Trophoblast cell (in vitro differentiated cells and primary cell): Measurements from ENCODE around the gene KHDC1.

Source experiments
- DNase-seq, 2 donors: peaks; one replicate each; pipeline ENCODE4 v3.0.0-alpha.2; 2016
- H2AFZ ChIP-seq: 2 replicates; pipeline ENCODE4 v1.6.1; 2013; ENCODE audit warnings: low read length, moderate library complexity, mild to moderate bottlenecking; ENCODE audit not compliant: insufficient read depth, poor library complexity
- H2AK5ac ChIP-seq: 2 replicates; pipeline ENCODE4 v1.6.1; 2013; ENCODE audit warnings: mild to moderate bottlenecking, low read length
- H2BK120ac ChIP-seq: 2 replicates; pipeline ENCODE4 v1.6.1; 2013; ENCODE audit warnings: low read length, mild to moderate bottlenecking, moderate library complexity; ENCODE audit not compliant: insufficient read depth, poor library complexity
- H2BK12ac ChIP-seq: 2 replicates; pipeline ENCODE4 v1.6.1; 2013; ENCODE audit warnings: mild to moderate bottlenecking, low read length, moderate library complexity
- H2BK5ac ChIP-seq: 2 replicates; pipeline ENCODE4 v1.6.1; 2013; ENCODE audit warnings: low read length, low read depth, moderate library complexity, mild to moderate bottlenecking; ENCODE audit not compliant: poor library complexity
- H3K14ac ChIP-seq: 2 replicates; pipeline ENCODE4 v1.6.1; 2013; ENCODE audit warnings: mild to moderate bottlenecking, low read length
- H3K18ac ChIP-seq: 2 replicates; pipeline ENCODE4 v1.6.1; 2013; ENCODE audit warnings: mild to moderate bottlenecking, low read length
- H3K23ac ChIP-seq: 2 replicates; pipeline ENCODE4 v1.6.1; 2013; ENCODE audit warnings: low read length
- H3K27ac ChIP-seq: 2 replicates; pipeline ENCODE4 v1.5.1; 2013; ENCODE audit warnings: low read depth, mild to moderate bottlenecking, inconsistent platforms, low read length, moderate library complexity
- H3K27me3 ChIP-seq: 2 replicates; pipeline ENCODE4 v1.6.1; 2013; ENCODE audit warnings: inconsistent platforms, mild to moderate bottlenecking, low read length, moderate library complexity; ENCODE audit not compliant: insufficient read depth
- H3K36me3 ChIP-seq, 2 experiments: 1 replicate in 1 of 2; 2 replicates in 1 of 2; pipeline ENCODE4 v1.6.1; 2013; ENCODE audit warnings: low read length in 2 of 2, mild to moderate bottlenecking in 2 of 2, moderate library complexity in 1 of 2; ENCODE audit not compliant: insufficient read depth in 2 of 2, control insufficient read depth in 1 of 2
- H3K4ac ChIP-seq: 2 replicates; pipeline ENCODE4 v1.6.1; 2013; ENCODE audit warnings: low read depth, mild to moderate bottlenecking, low read length, moderate library complexity
- H3K4me1 ChIP-seq, 2 experiments: 1 replicate in 1 of 2; 2 replicates in 1 of 2; pipeline ENCODE4 v1.6.1; 2013; ENCODE audit warnings: low read length in 2 of 2, mild to moderate bottlenecking in 2 of 2, moderate library complexity in 1 of 2; ENCODE audit not compliant: insufficient read depth in 2 of 2, control insufficient read depth in 1 of 2
- H3K4me2 ChIP-seq: 2 replicates; pipeline ENCODE4 v1.6.1; 2013; ENCODE audit warnings: inconsistent platforms, mild to moderate bottlenecking, low read length, moderate library complexity
- H3K4me3 ChIP-seq: 2 replicates; pipeline ENCODE4 v1.5.1; 2013; ENCODE audit warnings: mild to moderate bottlenecking, low read depth, low read length, inconsistent platforms
- H3K79me1 ChIP-seq: one replicate; pipeline ENCODE4 v1.6.1; 2013; ENCODE audit warnings: low read length
- H3K79me2 ChIP-seq: 2 replicates; pipeline ENCODE4 v1.6.1; 2013; ENCODE audit warnings: low read length, mild to moderate bottlenecking; ENCODE audit not compliant: control insufficient read depth, insufficient read depth, poor library complexity
- H3K9ac ChIP-seq: 2 replicates; pipeline ENCODE4 v1.6.1; 2013; ENCODE audit warnings: mild to moderate bottlenecking, low read length
- H3K9me3 ChIP-seq: 2 replicates; pipeline ENCODE4 v1.6.1; 2013; ENCODE audit warnings: low read depth, mild to moderate bottlenecking, control low read depth, inconsistent platforms, low read length; ENCODE audit not compliant: insufficient read depth
- H4K12ac ChIP-seq: 2 replicates; pipeline ENCODE4 v1.6.1; 2013; ENCODE audit warnings: low read depth, mild to moderate bottlenecking, low read length, moderate library complexity
- H4K8ac ChIP-seq: 2 replicates; pipeline ENCODE4 v1.6.1; 2013; ENCODE audit warnings: low read depth, mild to moderate bottlenecking, low read length, moderate library complexity
- H4K91ac ChIP-seq: one replicate; pipeline ENCODE4 v1.6.1; 2013; ENCODE audit warnings: low read depth, mild to moderate bottlenecking, low read length, moderate library complexity
- WGBS: extraction: QIAGEN DNeasy Blood & Tissue Kit; methylation state at CpG from one replicate; pipeline ENCODE4 v1.1.7; 2013; ENCODE audit warnings: missing lambda C conversion rate; ENCODE audit not compliant: insufficient read length, insufficient coverage; ENCODE audit errors: extremely low coverage; 5-methylcytosine and 5-hydroxymethylcytosine counted together

Gene KHDC1

DNA sequence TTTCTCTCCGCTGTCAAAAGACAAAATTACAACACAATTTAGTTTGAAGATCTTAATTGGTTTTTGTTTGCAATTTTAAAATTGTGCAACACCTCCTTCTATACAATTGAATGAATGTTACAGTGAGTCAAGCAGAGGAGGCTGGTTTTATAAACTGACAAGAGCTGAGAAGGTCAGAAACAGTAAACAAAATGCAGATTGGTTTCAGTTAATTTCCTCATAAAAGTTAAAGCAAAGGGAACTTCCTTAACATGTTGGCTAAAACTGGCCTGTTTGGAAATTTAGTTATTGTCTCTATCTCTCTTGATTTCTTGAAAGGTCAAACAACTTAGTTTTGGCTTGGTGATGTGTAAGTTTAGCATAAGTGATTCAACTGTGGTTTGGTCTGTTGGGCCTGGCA lies 59.9 kb downstream of the KHDC1 start:
- H3K4me2 ChIP-seq, result no peak overlapping the region
- peak in 1 of 2 donors; percentile 17 for DNase-seq

DNA sequence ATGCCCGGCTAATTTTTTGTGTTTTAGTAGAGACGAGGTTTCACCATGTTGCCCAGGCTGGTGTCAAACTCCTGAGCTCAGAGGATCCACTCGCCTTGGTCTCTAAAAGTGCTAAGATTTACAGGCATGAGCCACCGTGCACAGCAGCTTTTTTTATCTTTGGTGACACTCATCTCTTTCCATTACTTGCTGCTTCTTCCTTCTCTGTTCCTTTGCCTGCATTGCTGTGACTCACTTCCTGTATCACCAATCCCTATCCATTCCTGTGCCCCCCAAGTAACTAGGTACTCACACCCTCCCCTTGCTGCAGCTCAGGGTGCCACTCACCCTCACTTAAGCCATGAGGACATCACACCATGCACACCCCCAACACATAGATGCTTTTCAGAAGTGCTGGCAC lies 62.3 kb downstream of the KHDC1 start:
- no peaks in the 10 kb centered on the region for H3K79me2 ChIP-seq
- no peak overlapping the region for H2BK5ac ChIP-seq
- H3K4me3 ChIP-seq, result no peak overlapping the region
- H3K79me1 ChIP-seq, result no peaks in the 10 kb centered on the region
- no peaks in the 10 kb centered on the region for H3K4me1 ChIP-seq
- no peak overlapping the region for H4K8ac ChIP-seq
- DNase-seq, result no peak
- H4K12ac ChIP-seq, result no peak overlapping the region
- H3K4me2 ChIP-seq, result no peak overlapping the region
- H3K23ac ChIP-seq, result no peak overlapping the region
- no CpG with 5 or more reads among the region's 4 CpGs for WGBS
- H3K9ac ChIP-seq, result no peak overlapping the region
- H3K9me3 ChIP-seq, result no peaks in the 10 kb centered on the region
- H2BK12ac ChIP-seq, result no peak overlapping the region
- H2AK5ac ChIP-seq, result no peak overlapping the region
- H2BK120ac ChIP-seq, result no peak overlapping the region
- H3K27ac ChIP-seq, result no peak overlapping the region
- H3K27me3 ChIP-seq, result no peaks in the 10 kb centered on the region
- no peak overlapping the region for H2AFZ ChIP-seq
- H3K4ac ChIP-seq, result no peak overlapping the region
- no peaks in the 10 kb centered on the region for H3K36me3 ChIP-seq
- H3K18ac ChIP-seq, result no peak overlapping the region
- H3K14ac ChIP-seq, result no peak overlapping the region
- H4K91ac ChIP-seq, result no peak overlapping the region

More for the DNA sequence above, 59.9 kb downstream of the KHDC1 start:
- H3K36me3 ChIP-seq, result no peaks in the 10 kb centered on the region
- H2AFZ ChIP-seq, result no peak overlapping the region
- H3K79me1 ChIP-seq, result no peaks in the 10 kb centered on the region
- H4K91ac ChIP-seq, result no peak overlapping the region
- H2BK120ac ChIP-seq, result no peak overlapping the region
- no peak overlapping the region for H4K12ac ChIP-seq
- no peak overlapping the region for H3K4ac ChIP-seq
- H2AK5ac ChIP-seq, result no peak overlapping the region
- no peaks in the 10 kb centered on the region for H3K27me3 ChIP-seq
- no peak overlapping the region for H3K27ac ChIP-seq
- no peak overlapping the region for H3K23ac ChIP-seq
- no peak overlapping the region for H3K14ac ChIP-seq
- no peak overlapping the region for H3K4me3 ChIP-seq
- H2BK5ac ChIP-seq, result no peak overlapping the region
- H3K4me1 ChIP-seq, result no peaks in the 10 kb centered on the region
- no peak overlapping the region for H4K8ac ChIP-seq
- H3K79me2 ChIP-seq, result no peaks in the 10 kb centered on the region
- no peak overlapping the region for H3K18ac ChIP-seq
- H3K9me3 ChIP-seq, result no peaks in the 10 kb centered on the region
- no CpG with 5 or more reads among the region's 1 CpG for WGBS
- H3K9ac ChIP-seq, result no peak overlapping the region
- no peak overlapping the region for H2BK12ac ChIP-seq

DNA sequence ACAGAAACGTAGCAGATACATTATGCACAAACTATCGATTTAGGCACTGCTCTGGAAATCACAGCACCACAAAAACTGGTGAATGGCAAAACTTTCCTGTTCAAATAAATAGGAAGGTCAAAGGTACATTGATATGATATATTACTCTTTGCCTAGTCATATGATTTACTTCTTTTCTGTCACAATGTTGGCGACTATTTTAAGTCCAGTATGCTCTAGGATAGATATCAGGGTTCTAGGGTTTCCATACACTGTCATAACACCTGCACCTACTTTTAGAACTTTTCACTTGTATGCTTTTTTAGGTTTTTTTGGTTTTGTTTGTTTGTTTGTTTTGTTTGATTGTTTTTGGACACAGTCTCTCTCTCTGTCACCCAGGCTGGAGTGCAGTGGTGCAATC lies 62.7 kb downstream of the KHDC1 start:
- Histone ChIP-seq H2BK12ac (no peak overlapping the region), H3K4ac (no peak overlapping the region), H4K91ac (no peak overlapping the region), H3K36me3 (no peaks in the 10 kb centered on the region), H3K4me2 (no peak overlapping the region), H3K27me3 (no peaks in the 10 kb centered on the region), H3K14ac (no peak overlapping the region), H3K9ac (no peak overlapping the region), H3K27ac (no peak overlapping the region), H3K4me1 (no peaks in the 10 kb centered on the region), H4K8ac (no peak overlapping the region), H3K18ac (no peak overlapping the region), H2BK120ac (no peak overlapping the region), H3K23ac (no peak overlapping the region), H3K9me3 (no peaks in the 10 kb centered on the region), H2AFZ (no peak overlapping the region), H2AK5ac (no peak overlapping the region), H3K4me3 (no peak overlapping the region), H3K79me1 (no peaks in the 10 kb centered on the region), H2BK5ac (no peak overlapping the region), H3K79me2 (no peaks in the 10 kb centered on the region), H4K12ac (no peak overlapping the region)
- no peak for DNase-seq
- WGBS, result no CpG with 5 or more reads among the region's 3 CpGs

DNA sequence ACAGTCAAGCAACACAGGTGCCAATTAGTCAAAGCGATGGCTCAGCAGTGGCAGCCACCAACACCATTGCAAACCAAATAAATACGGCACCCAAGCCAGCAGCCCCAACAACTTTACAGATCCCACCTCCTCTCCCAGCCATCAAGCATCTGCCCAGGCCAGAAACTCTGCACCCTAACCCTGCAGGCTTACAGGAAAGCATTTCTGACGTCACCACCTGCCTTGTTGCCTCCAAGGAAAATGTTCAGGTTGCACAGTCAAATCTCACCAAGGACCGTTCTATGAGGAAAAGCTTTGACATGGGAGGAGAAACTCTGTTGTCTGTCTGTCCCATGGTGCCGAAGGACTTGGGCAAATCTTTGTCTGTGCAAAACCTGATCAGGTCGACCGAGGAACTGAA lies 68.3 kb downstream of the KHDC1 start:
- H3K4me1 ChIP-seq, result no peaks in the 10 kb centered on the region
- H2AK5ac ChIP-seq, result no peak overlapping the region
- H4K8ac ChIP-seq, result no peak overlapping the region
- DNase-seq, result no peak
- H3K9me3 ChIP-seq, result no peaks in the 10 kb centered on the region
- no peak overlapping the region for H3K4ac ChIP-seq
- H3K27me3 ChIP-seq, result no peaks in the 10 kb centered on the region
- H3K4me3 ChIP-seq, result no peak overlapping the region
- no peak overlapping the region for H4K12ac ChIP-seq
- H3K14ac ChIP-seq, result no peak overlapping the region
- H3K79me1 ChIP-seq, result no peaks in the 10 kb centered on the region
- WGBS, result no CpG with 5 or more reads among the region's 7 CpGs
- no peaks in the 10 kb centered on the region for H3K79me2 ChIP-seq
- no peak overlapping the region for H2BK120ac ChIP-seq
- peaks cover 0 to 6% of the 10 kb centered on the region in 2 experiments for H3K36me3 ChIP-seq
- no peak overlapping the region for H2BK12ac ChIP-seq
- H2AFZ ChIP-seq, result no peak overlapping the region
- H3K18ac ChIP-seq, result no peak overlapping the region
- no peak overlapping the region for H2BK5ac ChIP-seq
- no peak overlapping the region for H3K4me2 ChIP-seq
- no peak overlapping the region for H3K23ac ChIP-seq
- no peak overlapping the region for H4K91ac ChIP-seq
- no peak overlapping the region for H3K9ac ChIP-seq
- H3K27ac ChIP-seq, result no peak overlapping the region
